BJ (cell line): Measurements from ENCODE around the gene AFF3. TPM values are rescaled to one million over a fixed set of nuclear protein-coding genes. Genes with fewer than 3 reads are reported as not detected.

Experiments
- CTCF ChIA-PET: fragments of 350-600 bp; formaldehyde crosslinking; extraction: SDS; loops from one replicate; lab custom pipeline; 2021; ENCODE audit warnings: antibody characterized with exemption, inconsistent platforms; lab: Yijun Ruan, JAX
- POLR2A ChIA-PET: fragments of 300-600 bp; sonication (Branson Sonifier 250); formaldehyde crosslinking; extraction: SDS; loops from one replicate; lab custom pipeline; 2021; ENCODE audit warnings: antibody characterized with exemption; lab: Charles Lee
- DNase-seq: peaks from one replicate; pipeline ENCODE4 v3.0.0-alpha.2; 2011; ENCODE audit warnings: low read depth
- H3K27me3 ChIP-seq: 2 replicates; pipeline ENCODE4 v1.6.0; 2011; ENCODE audit warnings: low read length; ENCODE audit not compliant: control insufficient read depth, insufficient read depth
- H3K36me3 ChIP-seq: 2 replicates; pipeline ENCODE4 v1.5.1; 2011; ENCODE audit warnings: low read length; ENCODE audit not compliant: control insufficient read depth, insufficient read depth
- H3K4me3 ChIP-seq: 2 replicates; pipeline ENCODE4 v1.5.1; 2011; ENCODE audit warnings: low read depth, mild to moderate bottlenecking, control low read depth, low read length
- polyA plus RNA-seq: library from polyadenylated mRNA; depleted of rRNA; stranded (reverse); fragments of >200 nt; gene quantifications from 2 replicates; pipeline ENCODE4 v1.2.3, GENCODE V29; 2011
- TF ChIP-seq, protein P1 (sequence below): IDR thresholded peaks from 2 replicates; pipeline ENCODE4 v1.5.1; 2011; ENCODE audit warnings: low read depth, mild to moderate bottlenecking, control low read depth, inconsistent platforms, low read length, moderate library complexity; ENCODE audit not compliant: insufficient read depth

Gene AFF3
- polyA plus RNA-seq, 1 experiment, result 11.5 TPM

DNA sequence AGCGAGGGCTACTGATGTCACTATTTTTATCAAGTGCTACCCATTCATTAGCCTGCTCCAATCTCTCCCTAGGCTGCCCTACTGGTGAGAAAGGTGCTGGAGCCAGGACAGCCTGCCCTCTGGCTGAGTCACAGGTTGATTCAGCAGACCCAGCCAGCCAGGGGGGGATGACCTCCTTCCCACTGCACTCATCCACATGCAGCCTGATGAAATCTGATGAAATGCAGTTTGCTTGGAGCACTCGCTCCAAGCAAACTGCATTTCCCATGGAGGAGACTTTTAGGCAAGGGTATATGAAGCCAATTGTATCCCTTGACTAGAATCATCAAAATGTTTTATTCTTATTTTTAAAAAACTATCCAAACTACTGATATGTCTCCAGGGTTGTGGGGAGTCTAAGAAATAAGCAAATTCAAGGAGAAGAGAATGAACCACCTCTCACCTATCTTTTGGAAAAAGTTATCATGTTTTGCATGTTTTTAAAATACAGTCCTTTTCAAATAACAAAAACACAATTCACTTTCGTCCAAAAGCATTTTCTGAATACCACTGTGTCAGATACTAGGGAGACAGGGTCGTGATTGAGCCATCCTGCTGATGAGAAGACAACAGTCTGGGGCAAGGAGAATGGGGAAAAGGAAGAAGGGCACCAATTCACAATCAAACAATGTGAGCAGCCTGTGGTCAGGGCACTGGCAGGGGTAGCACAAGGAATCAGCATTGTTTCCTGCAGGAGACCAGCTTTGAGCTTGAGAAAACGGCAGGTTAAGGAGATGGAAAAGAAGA, 128.3 kb downstream of the AFF3 start:
- DNase-seq, result peak; percentile 93
- TF ChIP-seq, protein P1, sequence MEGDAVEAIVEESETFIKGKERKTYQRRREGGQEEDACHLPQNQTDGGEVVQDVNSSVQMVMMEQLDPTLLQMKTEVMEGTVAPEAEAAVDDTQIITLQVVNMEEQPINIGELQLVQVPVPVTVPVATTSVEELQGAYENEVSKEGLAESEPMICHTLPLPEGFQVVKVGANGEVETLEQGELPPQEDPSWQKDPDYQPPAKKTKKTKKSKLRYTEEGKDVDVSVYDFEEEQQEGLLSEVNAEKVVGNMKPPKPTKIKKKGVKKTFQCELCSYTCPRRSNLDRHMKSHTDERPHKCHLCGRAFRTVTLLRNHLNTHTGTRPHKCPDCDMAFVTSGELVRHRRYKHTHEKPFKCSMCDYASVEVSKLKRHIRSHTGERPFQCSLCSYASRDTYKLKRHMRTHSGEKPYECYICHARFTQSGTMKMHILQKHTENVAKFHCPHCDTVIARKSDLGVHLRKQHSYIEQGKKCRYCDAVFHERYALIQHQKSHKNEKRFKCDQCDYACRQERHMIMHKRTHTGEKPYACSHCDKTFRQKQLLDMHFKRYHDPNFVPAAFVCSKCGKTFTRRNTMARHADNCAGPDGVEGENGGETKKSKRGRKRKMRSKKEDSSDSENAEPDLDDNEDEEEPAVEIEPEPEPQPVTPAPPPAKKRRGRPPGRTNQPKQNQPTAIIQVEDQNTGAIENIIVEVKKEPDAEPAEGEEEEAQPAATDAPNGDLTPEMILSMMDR, result peak; percentile 42; the same call in 1 of the 2 replicates
- no peak overlapping the region for H3K4me3 ChIP-seq
- H3K27me3 ChIP-seq, result no peaks in the 10 kb centered on the region
- CTCF ChIA-PET, result no interaction called here
- no peaks in the 10 kb centered on the region for H3K36me3 ChIP-seq
- POLR2A ChIA-PET, result no interaction called here

DNA sequence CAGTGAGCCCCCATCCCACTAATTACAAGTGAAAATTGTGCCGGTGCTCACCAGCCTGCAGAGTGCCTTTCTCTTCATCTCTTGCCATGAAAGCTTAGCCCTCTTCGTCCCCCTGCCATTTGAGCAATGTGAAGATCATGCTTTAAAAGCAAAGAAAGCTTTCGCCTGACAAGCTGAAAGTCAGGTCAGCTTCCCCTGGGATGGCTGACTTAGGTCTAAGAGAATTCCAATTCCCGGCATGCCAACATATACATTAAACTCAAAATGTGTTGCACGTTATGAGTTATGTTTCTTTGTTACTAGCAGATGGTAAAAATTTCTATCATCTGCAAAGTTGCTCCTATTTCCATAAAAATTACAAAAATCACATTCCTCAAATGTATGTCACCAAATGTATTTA, 129.8 kb downstream of the AFF3 start:
- no peak for DNase-seq
- Histone ChIP-seq H3K27me3 (no peaks in the 10 kb centered on the region), H3K4me3 (no peak overlapping the region), H3K36me3 (no peaks in the 10 kb centered on the region)
- ChIA-PET CTCF (interaction anchor here (0.9 to 1.6 kb wide), 6 partner anchors 10 to 452 kb away, joined by 3 to 5 read pairs (median 3); no protein-coding TSS in a partner anchor), POLR2A (no interaction called here)
- TF ChIP-seq, protein P1, result no peak

DNA sequence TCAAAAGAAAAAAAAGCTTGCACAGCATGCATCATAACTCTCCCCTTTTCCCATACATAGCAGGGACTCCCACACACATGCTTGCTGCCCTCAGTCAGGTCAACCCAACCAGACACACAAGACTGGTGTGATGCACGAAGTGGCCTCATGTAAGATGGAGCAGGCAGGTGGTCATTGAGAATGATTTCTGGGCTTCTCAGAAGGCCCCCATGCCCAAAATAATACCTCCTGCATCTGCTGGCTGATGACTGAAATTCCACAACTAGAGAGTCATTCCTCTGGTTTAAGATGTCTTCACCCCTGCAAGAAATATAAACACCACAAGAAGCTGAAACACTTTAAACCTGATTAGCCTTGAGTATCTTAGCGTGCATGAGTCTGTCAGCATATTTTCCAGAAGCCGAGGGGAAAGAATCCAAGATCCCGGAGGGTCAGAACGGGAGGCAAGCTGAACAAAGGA, 131.1 kb downstream of the AFF3 start:
- Histone ChIP-seq H3K36me3 (peaks cover 6% of the 10 kb centered on the region; the same call in 1 of the 2 replicates), H3K4me3 (no peak overlapping the region), H3K27me3 (no peaks in the 10 kb centered on the region)
- peak; percentile 91 for DNase-seq
- TF ChIP-seq, protein P1, result no peak
- ChIA-PET POLR2A (no interaction called here), CTCF (interaction anchor here (0.6 to 1.6 kb wide), 5 partner anchors 94 to 452 kb away, joined by 3 to 5 read pairs (median 3); no protein-coding TSS in a partner anchor)

DNA sequence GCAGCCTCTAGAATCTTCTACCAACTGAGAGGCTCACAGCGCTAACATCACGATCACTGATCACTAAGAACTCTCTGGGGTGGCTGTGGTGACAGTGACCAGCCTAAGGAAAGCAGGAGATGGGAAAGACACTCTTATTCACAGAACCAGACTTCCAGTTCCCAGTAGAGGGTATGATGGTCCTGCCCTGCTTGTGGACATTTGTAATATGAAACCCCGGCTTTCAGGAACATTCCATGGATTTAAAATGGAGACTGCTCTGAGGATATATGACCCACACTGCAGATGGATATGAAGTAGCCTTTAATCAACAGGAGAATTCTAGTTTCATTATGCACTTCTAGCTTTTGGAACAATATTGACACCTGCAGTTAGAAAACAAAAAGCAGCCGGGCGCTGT, 131.8 kb downstream of the AFF3 start:
- H3K36me3 ChIP-seq, result peaks cover 6% of the 10 kb centered on the region; the same call in 1 of the 2 replicates
- H3K4me3 ChIP-seq, result no peak overlapping the region
- DNase-seq, result no peak
- CTCF ChIA-PET, result interaction anchor here (1.2 to 1.6 kb wide), 2 partner anchors 10 to 451 kb away, joined by 4 read pairs; no protein-coding TSS in a partner anchor
- TF ChIP-seq, protein P1, result no peak
- POLR2A ChIA-PET, result no interaction called here
- no peaks in the 10 kb centered on the region for H3K27me3 ChIP-seq

DNA sequence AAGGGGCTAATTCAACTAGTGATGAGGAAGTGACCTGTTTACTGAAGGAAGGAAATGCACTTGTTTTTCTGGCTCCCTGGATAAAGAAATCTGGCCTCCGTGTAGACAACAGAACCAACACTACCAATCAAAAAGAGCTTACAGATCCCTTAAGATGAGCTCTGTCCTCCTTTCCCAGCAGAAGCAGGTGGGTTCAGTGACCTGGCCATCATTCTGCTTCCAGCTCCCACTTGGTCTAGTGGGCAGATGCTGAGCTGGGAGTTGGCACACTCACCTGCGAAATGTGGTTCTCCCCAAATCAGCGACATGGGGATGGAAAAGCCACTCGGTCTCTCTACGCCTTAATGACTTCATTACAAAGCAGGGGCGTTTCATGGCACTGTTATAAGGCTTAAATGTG, 132.6 kb downstream of the AFF3 start:
- ChIA-PET POLR2A (no interaction called here), CTCF (interaction anchor here (1.2 to 1.6 kb wide), 2 partner anchors 11 to 450 kb away, joined by 4 read pairs; no protein-coding TSS in a partner anchor)
- no peak overlapping the region for H3K4me3 ChIP-seq
- H3K27me3 ChIP-seq, result no peaks in the 10 kb centered on the region
- DNase-seq, result no peak
- peaks cover 6% of the 10 kb centered on the region; the same call in 1 of the 2 replicates for H3K36me3 ChIP-seq
- TF ChIP-seq, protein P1, result no peak
